ENCODE measurements around the gene ZBTB40.

The ZBTB40 gene

GRCh38 chr1:22462928-22463327 is 11.3 kb downstream of the ZBTB40 start:
- TF ChIP-seq FOXP2 (optimal IDR thresholded peaks at IDR 0.05; ENCODE audit: borderline replicate concordance, extremely low read depth, extremely low read length, insufficient read depth) (no peak), TAF1 (IDR thresholded peaks at IDR 0.05; ENCODE audit: borderline replicate concordance, insufficient read depth, low read length) (no peak), POLR2AphosphoS5 (IDR thresholded peaks at IDR 0.05; ENCODE audit: low read depth, low read length) (no peak), SIN3A (IDR thresholded peaks at IDR 0.05; ENCODE audit: borderline replicate concordance, insufficient read depth, low read length) (no peak)
- TF ChIP-seq, protein P1, sequence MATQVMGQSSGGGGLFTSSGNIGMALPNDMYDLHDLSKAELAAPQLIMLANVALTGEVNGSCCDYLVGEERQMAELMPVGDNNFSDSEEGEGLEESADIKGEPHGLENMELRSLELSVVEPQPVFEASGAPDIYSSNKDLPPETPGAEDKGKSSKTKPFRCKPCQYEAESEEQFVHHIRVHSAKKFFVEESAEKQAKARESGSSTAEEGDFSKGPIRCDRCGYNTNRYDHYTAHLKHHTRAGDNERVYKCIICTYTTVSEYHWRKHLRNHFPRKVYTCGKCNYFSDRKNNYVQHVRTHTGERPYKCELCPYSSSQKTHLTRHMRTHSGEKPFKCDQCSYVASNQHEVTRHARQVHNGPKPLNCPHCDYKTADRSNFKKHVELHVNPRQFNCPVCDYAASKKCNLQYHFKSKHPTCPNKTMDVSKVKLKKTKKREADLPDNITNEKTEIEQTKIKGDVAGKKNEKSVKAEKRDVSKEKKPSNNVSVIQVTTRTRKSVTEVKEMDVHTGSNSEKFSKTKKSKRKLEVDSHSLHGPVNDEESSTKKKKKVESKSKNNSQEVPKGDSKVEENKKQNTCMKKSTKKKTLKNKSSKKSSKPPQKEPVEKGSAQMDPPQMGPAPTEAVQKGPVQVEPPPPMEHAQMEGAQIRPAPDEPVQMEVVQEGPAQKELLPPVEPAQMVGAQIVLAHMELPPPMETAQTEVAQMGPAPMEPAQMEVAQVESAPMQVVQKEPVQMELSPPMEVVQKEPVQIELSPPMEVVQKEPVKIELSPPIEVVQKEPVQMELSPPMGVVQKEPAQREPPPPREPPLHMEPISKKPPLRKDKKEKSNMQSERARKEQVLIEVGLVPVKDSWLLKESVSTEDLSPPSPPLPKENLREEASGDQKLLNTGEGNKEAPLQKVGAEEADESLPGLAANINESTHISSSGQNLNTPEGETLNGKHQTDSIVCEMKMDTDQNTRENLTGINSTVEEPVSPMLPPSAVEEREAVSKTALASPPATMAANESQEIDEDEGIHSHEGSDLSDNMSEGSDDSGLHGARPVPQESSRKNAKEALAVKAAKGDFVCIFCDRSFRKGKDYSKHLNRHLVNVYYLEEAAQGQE (IDR thresholded peaks at IDR 0.05; ENCODE audit: insufficient read depth in 1 of 2, low read depth in 2 of 2, low read length in 2 of 2) = no peak

GRCh38 chr1:22465015-22465565 is 13.4 kb downstream of the ZBTB40 start:
- TF ChIP-seq POLR2AphosphoS5 (IDR thresholded peaks at IDR 0.05; ENCODE audit: low read depth, low read length) = no peak
- no peak for TF ChIP-seq FOXP2 (optimal IDR thresholded peaks at IDR 0.05; ENCODE audit: borderline replicate concordance, extremely low read depth, extremely low read length, insufficient read depth)
- TF ChIP-seq, protein P1 (IDR thresholded peaks at IDR 0.05; ENCODE audit: insufficient read depth in 1 of 2, low read depth in 2 of 2, low read length in 2 of 2) = no peak
- no peak for TF ChIP-seq TAF1 (IDR thresholded peaks at IDR 0.05; ENCODE audit: borderline replicate concordance, insufficient read depth, low read length)
- no peak for TF ChIP-seq SIN3A (IDR thresholded peaks at IDR 0.05; ENCODE audit: borderline replicate concordance, insufficient read depth, low read length)

- TF ChIP-seq POLR2AphosphoS5 (IDR thresholded peaks at IDR 0.05; ENCODE audit: low read depth, low read length) (no peak), TAF1 (IDR thresholded peaks at IDR 0.05; ENCODE audit: borderline replicate concordance, insufficient read depth, low read length) (no peak), SIN3A (IDR thresholded peaks at IDR 0.05; ENCODE audit: borderline replicate concordance, insufficient read depth, low read length) (no peak), FOXP2 (optimal IDR thresholded peaks at IDR 0.05; ENCODE audit: borderline replicate concordance, extremely low read depth, extremely low read length, insufficient read depth) (no peak)
- TF ChIP-seq, protein P1 (IDR thresholded peaks at IDR 0.05; ENCODE audit: insufficient read depth in 1 of 2, low read depth in 2 of 2, low read length in 2 of 2) = no peak
These were observed 14.0 kb downstream of the ZBTB40 start for GRCh38 chr1:22465671-22466070.

DNA sequence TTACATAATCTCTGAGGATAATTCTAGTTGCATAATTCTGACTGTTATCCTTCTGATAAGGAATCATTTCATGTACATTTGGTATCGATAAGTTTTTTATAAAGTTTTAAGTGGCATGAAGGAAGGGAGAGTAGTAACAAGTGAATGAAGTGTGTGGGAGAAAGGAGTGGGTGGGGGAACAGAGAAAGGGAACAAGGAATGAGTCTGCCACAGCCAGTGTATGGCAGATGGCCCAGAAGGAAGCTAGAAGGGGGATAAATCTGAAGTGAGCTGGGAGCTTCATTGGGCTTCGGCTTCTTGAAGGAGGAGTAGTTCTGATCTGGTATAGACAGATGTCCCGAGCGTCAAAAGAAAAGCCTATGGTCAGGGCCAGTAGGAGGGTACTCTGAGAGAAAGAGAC is 18.6 kb downstream of the ZBTB40 start:
- TF ChIP-seq, protein P1 (IDR thresholded peaks at IDR 0.05; ENCODE audit: insufficient read depth in 1 of 2, low read depth in 2 of 2, low read length in 2 of 2) = no peak
- TF ChIP-seq POLR2AphosphoS5 (IDR thresholded peaks at IDR 0.05; ENCODE audit: low read depth, low read length) (no peak), TAF1 (IDR thresholded peaks at IDR 0.05; ENCODE audit: borderline replicate concordance, insufficient read depth, low read length) (no peak), SIN3A (IDR thresholded peaks at IDR 0.05; ENCODE audit: borderline replicate concordance, insufficient read depth, low read length) (no peak), FOXP2 (optimal IDR thresholded peaks at IDR 0.05; ENCODE audit: borderline replicate concordance, extremely low read depth, extremely low read length, insufficient read depth) (no peak)

All from PFSK-1 (cell line).